Hepatocyte (in vitro differentiated cells): ENCODE data around the gene ARHGAP9.

Experiments used
- EZH2 ChIP-seq: fragments of 200-600 bp; sonication (generic); IDR thresholded peaks from 2 replicates; pipeline ENCODE4 v1.6.1; 2016; ENCODE audit warnings: antibody characterized with exemption, mild to moderate bottlenecking, borderline replicate concordance
- TF ChIP-seq, protein P1 (sequence below): fragments of 200-600 bp; sonication (generic); IDR thresholded peaks from 2 replicates; pipeline ENCODE4 v1.5.1; 2016; ENCODE audit warnings: antibody characterized with exemption, mild to moderate bottlenecking; ENCODE audit not compliant: poor library complexity

DNA sequence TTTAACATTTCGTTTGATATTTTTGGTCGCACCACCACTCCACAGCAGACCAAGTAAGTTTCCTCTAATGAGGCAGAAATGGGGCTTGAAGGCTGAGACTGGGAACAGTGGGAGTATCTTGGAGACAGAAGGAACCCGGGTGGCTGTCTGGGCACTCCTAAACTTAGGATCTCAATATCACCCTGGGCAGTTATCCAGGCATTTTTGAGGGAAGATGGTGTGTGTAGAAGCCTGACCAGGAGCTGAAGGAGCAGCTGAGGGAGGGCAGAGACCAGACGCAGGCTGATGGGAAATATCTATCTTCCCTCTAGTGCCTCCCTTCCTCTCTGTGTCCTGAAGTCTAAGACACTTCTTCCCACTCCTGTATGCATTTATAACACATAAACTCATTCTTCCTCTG lies 18.9 kb upstream of the ARHGAP9 start:
- TF ChIP-seq, protein P1, sequence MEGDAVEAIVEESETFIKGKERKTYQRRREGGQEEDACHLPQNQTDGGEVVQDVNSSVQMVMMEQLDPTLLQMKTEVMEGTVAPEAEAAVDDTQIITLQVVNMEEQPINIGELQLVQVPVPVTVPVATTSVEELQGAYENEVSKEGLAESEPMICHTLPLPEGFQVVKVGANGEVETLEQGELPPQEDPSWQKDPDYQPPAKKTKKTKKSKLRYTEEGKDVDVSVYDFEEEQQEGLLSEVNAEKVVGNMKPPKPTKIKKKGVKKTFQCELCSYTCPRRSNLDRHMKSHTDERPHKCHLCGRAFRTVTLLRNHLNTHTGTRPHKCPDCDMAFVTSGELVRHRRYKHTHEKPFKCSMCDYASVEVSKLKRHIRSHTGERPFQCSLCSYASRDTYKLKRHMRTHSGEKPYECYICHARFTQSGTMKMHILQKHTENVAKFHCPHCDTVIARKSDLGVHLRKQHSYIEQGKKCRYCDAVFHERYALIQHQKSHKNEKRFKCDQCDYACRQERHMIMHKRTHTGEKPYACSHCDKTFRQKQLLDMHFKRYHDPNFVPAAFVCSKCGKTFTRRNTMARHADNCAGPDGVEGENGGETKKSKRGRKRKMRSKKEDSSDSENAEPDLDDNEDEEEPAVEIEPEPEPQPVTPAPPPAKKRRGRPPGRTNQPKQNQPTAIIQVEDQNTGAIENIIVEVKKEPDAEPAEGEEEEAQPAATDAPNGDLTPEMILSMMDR = no peak
- no peak for TF ChIP-seq EZH2
